GM11168 (cell line): Measurements from ENCODE around the gene CDKN2B-AS1.

Experiments used
- in situ Hi-C: fragments of 300-500 bp; cut with MboI; formaldehyde crosslinking; loops from one replicate; pipeline ENCODE4 v1.12.0; 2022; ENCODE audit warnings: low sequenced_read_pairs; ENCODE audit not compliant: unreplicated experiment

The CDKN2B-AS1 gene

GRCh38 chr9:22108581-22109370, 114.2 kb downstream of the CDKN2B-AS1 start:
- in situ Hi-C loops, result no loop called here

DNA sequence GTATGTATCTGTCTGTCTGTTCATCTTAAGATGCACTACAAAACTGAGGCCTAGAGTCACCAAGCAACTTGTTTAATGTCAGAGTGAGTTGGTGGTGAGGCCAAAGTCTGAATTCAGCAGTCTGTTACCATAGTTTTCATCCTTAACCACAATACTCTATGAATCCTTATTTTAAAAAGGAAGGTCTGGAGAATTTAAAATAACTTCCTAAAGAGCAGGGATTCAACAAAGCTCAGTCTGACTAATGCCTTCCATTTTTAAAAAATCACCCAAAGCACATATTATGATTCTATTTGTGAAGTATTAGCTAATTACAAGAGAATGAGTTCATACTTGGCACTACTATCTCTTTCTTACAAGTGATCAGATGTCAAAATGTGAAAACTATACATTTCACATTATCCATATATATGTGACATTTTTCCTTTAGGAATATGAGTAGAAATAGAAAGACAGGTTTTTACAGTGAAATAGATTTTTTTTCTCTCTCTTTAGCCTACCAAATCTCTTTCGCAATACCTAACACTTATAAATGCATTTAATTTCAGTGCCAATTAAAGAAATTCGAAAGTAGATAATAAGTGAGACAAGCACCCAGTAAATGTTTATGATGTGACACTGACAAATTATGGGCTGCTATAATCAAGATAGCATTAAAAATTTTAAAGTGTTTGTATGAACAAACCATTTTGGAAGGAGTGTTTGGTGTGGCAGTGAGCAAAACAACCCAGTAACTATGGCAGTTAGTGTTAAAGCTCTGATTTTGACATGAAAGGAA, 116.8 kb downstream of the CDKN2B-AS1 start:
- in situ Hi-C loops, result no loop called here

GRCh38 chr9:22111954-22112247, 117.3 kb downstream of the CDKN2B-AS1 start:
- in situ Hi-C loops, result no loop called here

- in situ Hi-C loops, result no loop called here
These were observed 118.6 kb downstream of the CDKN2B-AS1 start for GRCh38 chr9:22112870-22113821.

DNA sequence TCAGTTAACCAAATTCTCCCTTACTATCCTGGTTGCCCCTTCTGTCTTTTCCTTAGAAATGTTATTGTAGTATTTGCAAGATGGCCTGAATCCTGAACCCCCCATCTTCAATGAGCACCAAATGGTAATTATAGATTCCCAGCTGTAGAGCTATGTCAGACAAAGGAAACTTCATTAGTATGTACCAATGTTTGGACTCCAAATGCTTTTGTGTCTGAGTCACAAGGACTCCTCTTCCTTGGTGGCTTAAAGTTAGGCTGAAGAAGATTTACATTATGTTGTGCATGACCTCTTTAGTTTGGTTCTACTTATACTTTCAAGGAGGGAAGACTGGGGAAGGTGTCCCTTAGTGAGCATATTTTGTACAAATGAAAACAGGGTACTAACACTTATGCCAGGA, 120.4 kb downstream of the CDKN2B-AS1 start:
- in situ Hi-C loops, result loop anchor here (5.0 kb wide), 1 partner anchor 303 kb away; no protein-coding TSS in a partner anchor

DNA sequence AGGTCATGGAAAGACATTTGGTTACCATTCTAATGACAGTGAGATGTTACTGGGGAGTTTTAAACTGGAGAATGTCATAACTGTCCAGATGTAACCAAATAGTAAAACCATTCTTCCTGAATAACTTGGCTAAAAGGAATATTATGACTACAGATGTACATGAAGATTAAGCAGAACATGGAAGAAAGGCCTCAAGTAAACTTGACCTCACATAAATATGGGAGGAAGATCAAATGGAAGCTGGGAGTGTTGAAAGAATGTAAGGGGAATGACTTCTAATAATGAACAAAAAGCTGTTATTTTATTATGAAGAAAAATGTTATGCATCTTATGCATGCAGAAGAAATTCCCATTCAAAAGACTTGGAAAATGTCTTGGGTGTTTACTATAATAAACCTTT, 122.2 kb downstream of the CDKN2B-AS1 start:
- in situ Hi-C loops, result loop anchor here (5.0 kb wide), 1 partner anchor 304 kb away; no protein-coding TSS in a partner anchor

DNA sequence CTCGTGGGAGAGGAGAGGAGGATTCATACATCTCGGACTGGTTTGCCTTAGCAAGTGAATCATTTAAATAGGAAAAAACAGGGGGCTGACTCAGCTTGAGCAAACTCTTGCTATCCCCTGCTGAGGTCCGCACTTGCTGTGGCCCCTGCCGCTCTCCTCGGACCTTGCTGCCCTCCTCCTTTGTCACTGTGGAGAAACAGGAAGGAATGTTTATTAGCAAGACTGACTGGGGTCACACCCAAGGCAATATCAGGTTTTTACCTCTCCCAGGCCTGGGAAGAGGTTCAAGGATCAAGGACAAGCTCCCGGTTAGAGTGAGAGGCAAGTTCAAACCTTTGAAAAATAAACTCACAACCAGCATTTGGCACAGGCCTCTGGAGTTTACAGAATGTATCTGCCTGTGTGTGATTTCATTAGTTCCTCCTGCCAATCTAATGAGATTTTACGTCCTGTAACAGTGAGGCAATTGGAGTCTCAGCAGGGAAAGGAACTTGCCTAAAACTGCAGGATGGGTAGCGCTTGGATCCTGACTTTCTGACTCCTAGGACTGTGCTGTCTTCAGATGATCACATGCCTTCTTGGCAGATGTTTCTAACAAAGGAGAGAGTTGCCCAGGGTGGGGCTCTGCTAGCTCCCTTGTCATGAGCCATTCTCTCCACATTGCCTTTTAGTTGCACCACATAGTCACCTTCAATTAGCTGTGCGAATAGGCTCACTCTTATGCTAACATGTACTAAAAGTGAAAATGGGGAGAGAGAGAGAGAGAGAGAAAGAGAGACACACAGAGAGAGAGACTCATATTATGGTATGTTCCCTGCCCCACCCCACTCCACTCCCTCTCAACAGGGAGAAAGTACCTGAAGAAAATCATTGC, 123.2 kb downstream of the CDKN2B-AS1 start:
- in situ Hi-C loops, result loop anchor here (5.0 kb wide), 1 partner anchor 305 kb away; no protein-coding TSS in a partner anchor

DNA sequence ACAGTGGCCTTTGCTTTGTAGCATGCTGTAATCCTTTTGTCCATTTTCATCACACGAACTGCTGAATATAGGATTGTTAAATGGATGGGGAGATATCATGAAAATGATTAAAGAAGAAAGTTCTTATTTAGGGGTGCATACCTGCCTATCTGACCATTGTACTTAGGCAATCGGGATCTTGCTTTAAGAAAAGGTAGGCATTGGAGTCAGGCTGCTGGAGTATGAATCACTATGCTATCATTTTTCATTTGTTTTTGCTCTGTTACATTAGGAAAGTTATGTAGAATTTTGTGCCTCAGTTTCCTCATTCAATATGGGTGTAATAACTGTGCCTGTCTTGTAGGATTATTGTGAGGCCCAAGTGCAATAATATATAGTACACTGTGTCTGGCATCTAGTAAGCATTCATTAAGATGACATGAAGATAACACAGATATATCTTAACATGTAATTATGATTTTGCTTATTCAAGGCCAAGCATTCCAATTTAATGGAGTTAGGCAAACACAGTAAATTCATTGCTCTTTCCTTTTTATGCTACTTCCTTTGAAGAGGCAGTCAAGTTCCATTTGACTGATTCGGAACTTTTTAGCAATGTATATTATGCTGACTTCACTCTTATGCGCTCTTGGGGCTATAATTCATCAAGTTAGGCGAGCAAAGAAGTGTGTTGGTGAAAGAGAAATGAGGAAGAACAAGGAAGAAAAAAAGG, 124.4 kb downstream of the CDKN2B-AS1 start:
- in situ Hi-C loops, result loop anchor here (5.0 kb wide), 1 partner anchor 307 kb away; no protein-coding TSS in a partner anchor

DNA sequence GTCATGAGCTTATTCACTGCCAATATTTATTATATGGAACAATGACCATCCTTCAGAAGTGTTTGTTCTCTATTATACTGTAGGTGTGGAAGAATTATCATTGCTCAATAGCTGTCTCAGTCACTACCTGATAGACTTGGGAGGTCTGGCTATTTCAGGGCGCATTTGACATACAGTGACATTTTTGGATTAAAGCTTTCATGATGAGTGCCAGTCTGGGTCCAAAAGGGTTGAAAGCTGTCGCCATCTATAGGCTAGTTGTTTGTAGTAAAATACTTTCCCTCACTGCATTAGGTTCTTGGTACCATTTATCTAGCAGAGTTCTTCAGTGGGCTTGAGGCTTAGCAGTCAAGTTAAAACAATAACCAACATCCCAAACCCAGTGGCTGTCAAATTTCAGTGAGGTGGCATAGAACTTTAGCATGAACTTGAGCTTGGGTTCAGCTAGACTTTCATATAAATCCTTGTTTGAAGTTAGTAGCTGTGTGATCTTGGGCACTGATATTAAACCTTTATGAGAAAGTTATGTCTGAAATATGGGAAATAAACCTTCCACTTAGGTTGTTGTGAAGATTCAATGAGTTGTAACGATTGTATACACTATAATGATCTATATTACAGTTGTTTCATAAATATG, 125.0 kb downstream of the CDKN2B-AS1 start:
- in situ Hi-C loops, result loop anchor here (5.0 kb wide), 1 partner anchor 307 kb away; no protein-coding TSS in a partner anchor

DNA sequence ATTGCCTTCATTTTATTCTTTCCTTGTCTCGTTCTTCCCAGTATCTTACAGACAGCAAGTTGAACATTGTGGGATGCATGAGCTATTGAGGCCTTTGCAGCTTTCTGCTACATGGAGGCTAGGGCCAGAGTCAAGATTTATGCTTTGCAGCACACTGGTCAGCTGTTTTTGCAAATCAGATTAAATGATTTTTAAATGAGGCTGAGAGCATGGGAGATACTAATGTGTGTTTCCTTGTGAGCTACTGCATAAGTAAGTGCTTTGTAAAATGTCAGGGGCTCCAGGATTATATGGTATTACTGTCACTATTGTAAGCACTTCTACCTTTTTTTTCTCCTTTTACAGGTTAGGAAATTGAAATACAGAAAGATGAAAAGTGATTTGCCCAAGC, 125.6 kb downstream of the CDKN2B-AS1 start:
- in situ Hi-C loops, result no loop called here

DNA sequence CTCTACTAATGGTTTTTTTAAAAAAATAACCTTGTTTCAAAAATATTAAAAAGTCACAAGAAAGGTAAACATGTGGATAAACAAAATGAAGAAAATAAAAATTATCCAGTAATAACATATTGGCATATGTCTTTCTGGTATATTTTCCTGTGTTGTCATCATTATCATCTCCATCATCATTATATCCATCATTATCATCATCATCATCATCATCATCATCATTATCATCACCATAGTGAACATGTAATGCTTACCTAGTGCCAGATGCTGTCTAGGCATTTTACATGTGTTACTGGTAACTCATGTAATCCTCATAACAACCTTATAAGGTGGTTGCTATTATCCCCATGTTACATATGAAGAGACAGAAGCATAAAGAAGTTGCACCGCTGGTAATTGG, 126.0 kb downstream of the CDKN2B-AS1 start:
- in situ Hi-C loops, result no loop called here

- in situ Hi-C loops, result no loop called here
These were observed 129.8 kb downstream of the CDKN2B-AS1 start for GRCh38 chr9:22124263-22125011.

GRCh38 chr9:22129133-22129532, 134.5 kb downstream of the CDKN2B-AS1 start:
- in situ Hi-C loops, result no loop called here

- in situ Hi-C loops, result no loop called here
These were observed 135.0 kb downstream of the CDKN2B-AS1 start for GRCh38 chr9:22129633-22130032.

- in situ Hi-C loops, result no loop called here
These were observed 137.2 kb downstream of the CDKN2B-AS1 start for GRCh38 chr9:22131817-22132216.

DNA sequence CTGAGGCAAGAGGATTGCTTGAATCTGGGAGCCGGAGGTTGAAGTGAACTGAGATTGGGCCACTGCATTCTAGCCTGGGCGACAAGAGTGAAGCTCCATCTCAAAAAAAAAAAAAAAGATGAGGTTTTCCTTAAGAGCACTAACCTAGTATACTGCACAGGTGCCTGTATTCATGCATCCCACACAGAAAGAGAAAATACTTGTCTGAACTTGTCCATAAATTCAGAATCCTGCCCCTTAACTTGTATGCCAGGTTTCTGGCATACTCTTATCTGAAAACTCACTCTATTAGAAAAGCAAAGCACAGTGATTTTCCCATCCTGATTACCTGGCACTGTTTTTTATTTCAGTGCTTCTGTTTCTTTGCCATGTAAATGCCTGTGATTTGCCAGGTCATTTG, 139.8 kb downstream of the CDKN2B-AS1 start:
- in situ Hi-C loops, result no loop called here

- in situ Hi-C loops, result no loop called here
These were observed 142.0 kb downstream of the CDKN2B-AS1 start for GRCh38 chr9:22136461-22137096.
